NT2/D1 (cell line): Measurements from ENCODE around the gene ATP2A3.
A peak's percentile ranks its signal among the peaks of the same experiment; 100 is the strongest.

Experiments
- DNase-seq: peaks from one replicate; pipeline ENCODE4 v3.0.0-alpha.2; 2011; ENCODE audit warnings: low read depth, low spot score
- H3K27me3 ChIP-seq: 2 replicates; pipeline ENCODE4 v1.6.0; 2011; ENCODE audit warnings: mild to moderate bottlenecking; ENCODE audit not compliant: insufficient read length, insufficient read depth
- H3K36me3 ChIP-seq: 2 replicates; pipeline ENCODE4 v1.6.1; 2011; ENCODE audit warnings: mild to moderate bottlenecking, low read length, mixed read lengths; ENCODE audit not compliant: insufficient read depth, insufficient read length
- H3K4me1 ChIP-seq: 2 replicates; pipeline ENCODE4 v1.5.1; 2011; ENCODE audit not compliant: insufficient read depth, insufficient read length
- H3K4me3 ChIP-seq: 2 replicates; pipeline ENCODE4 v1.5.1; 2011; ENCODE audit warnings: low read depth; ENCODE audit not compliant: insufficient read length
- H3K9ac ChIP-seq: 2 replicates; pipeline ENCODE4 v1.6.0; 2011; ENCODE audit warnings: low read depth; ENCODE audit not compliant: insufficient read length
- H3K9me3 ChIP-seq: 2 replicates; pipeline ENCODE4 v1.5.1; 2011; ENCODE audit warnings: mild to moderate bottlenecking, low read length; ENCODE audit not compliant: insufficient read depth
- SUZ12 ChIP-seq: IDR thresholded peaks from 2 replicates; pipeline ENCODE4 v1.6.1; 2011; ENCODE audit not compliant: insufficient read length, insufficient read depth; ENCODE audit errors: extremely low read depth
- YY1 ChIP-seq: IDR thresholded peaks from 2 replicates; pipeline ENCODE4 v1.6.1; 2011; ENCODE audit not compliant: insufficient read length, insufficient read depth
- ZNF274 ChIP-seq: IDR thresholded peaks from 2 replicates; pipeline ENCODE4 v1.6.1; 2011; ENCODE audit warnings: mild to moderate bottlenecking, low read depth, low read length

The ATP2A3 gene

GRCh38 chr17:3887804-3888203, 76.4 kb downstream of the ATP2A3 start:
- TF ChIP-seq YY1: no peak
- no peak for TF ChIP-seq SUZ12
- TF ChIP-seq ZNF274: no peak
- H3K9ac ChIP-seq: no peak overlapping the region
- no peaks in the 10 kb centered on the region for H3K9me3 ChIP-seq
- H3K27me3 ChIP-seq: peaks cover 15% of the 10 kb centered on the region
- peaks cover 31% of the 10 kb centered on the region for H3K4me1 ChIP-seq
- peaks cover 11% of the 10 kb centered on the region for H3K36me3 ChIP-seq
- no peak for DNase-seq
- no peak overlapping the region for H3K4me3 ChIP-seq

- Histone ChIP-seq H3K36me3 (peaks cover 11% of the 10 kb centered on the region), H3K9me3 (no peaks in the 10 kb centered on the region), H3K27me3 (peaks cover 15% of the 10 kb centered on the region), H3K4me3 (no peak overlapping the region), H3K4me1 (peaks cover 31% of the 10 kb centered on the region), H3K9ac (peak overlapping the region; percentile 32)
- no peak for TF ChIP-seq ZNF274
- no peak for TF ChIP-seq SUZ12
- no peak for TF ChIP-seq YY1
- no peak for DNase-seq
Measured at GRCh38 chr17:3887394-3887793, 76.8 kb downstream of the ATP2A3 start.

- peaks cover 11% of the 10 kb centered on the region for H3K36me3 ChIP-seq
Measured at GRCh38 chr17:3886776-3887175, 77.5 kb downstream of the ATP2A3 start.

GRCh38 chr17:3885970-3886369, 78.3 kb downstream of the ATP2A3 start:
- peaks cover 11% of the 10 kb centered on the region for H3K36me3 ChIP-seq
- DNase-seq: no peak
- peaks cover 2% of the 10 kb centered on the region for H3K27me3 ChIP-seq
- H3K4me1 ChIP-seq: peaks cover 26% of the 10 kb centered on the region
- H3K9ac ChIP-seq: no peak overlapping the region
- no peaks in the 10 kb centered on the region for H3K9me3 ChIP-seq
- TF ChIP-seq YY1: no peak
- no peak for TF ChIP-seq ZNF274
- no peak for TF ChIP-seq SUZ12
- H3K4me3 ChIP-seq: no peak overlapping the region

More at GRCh38 chr17:3886776-3887175, 77.5 kb downstream of the ATP2A3 start:
- TF ChIP-seq ZNF274: no peak
- no peak for TF ChIP-seq YY1
- no peak for TF ChIP-seq SUZ12
- no peak for DNase-seq
- Histone ChIP-seq H3K9me3 (no peaks in the 10 kb centered on the region), H3K4me1 (peaks cover 30% of the 10 kb centered on the region), H3K9ac (peak overlapping the region; percentile 32), H3K27me3 (peaks cover 10% of the 10 kb centered on the region), H3K4me3 (no peak overlapping the region)

GRCh38 chr17:3885271-3885670, 79.0 kb downstream of the ATP2A3 start:
- TF ChIP-seq ZNF274 (no peak), YY1 (no peak), SUZ12 (no peak)
- Histone ChIP-seq H3K36me3 (peaks cover 11% of the 10 kb centered on the region), H3K4me1 (peaks cover 22% of the 10 kb centered on the region), H3K4me3 (no peak overlapping the region), H3K9me3 (no peaks in the 10 kb centered on the region), H3K27me3 (no peaks in the 10 kb centered on the region), H3K9ac (no peak overlapping the region)
- DNase-seq: no peak

- Histone ChIP-seq H3K4me1 (peaks cover 27% of the 10 kb centered on the region), H3K27me3 (no peaks in the 10 kb centered on the region), H3K4me3 (no peak overlapping the region), H3K36me3 (peaks cover 11% of the 10 kb centered on the region), H3K9me3 (no peaks in the 10 kb centered on the region), H3K9ac (no peak overlapping the region)
- no peak for DNase-seq
- TF ChIP-seq SUZ12 (no peak), YY1 (no peak), ZNF274 (no peak)
Measured at GRCh38 chr17:3884188-3884587, 80.0 kb downstream of the ATP2A3 start.

- Histone ChIP-seq H3K27me3 (no peaks in the 10 kb centered on the region), H3K9ac (no peak overlapping the region), H3K4me1 (peaks cover 21% of the 10 kb centered on the region), H3K9me3 (no peaks in the 10 kb centered on the region), H3K4me3 (no peak overlapping the region), H3K36me3 (peaks cover 11% of the 10 kb centered on the region)
- TF ChIP-seq ZNF274 (no peak), YY1 (no peak), SUZ12 (no peak)
- DNase-seq: no peak
Measured at GRCh38 chr17:3882276-3882675, 82.0 kb downstream of the ATP2A3 start.

GRCh38 chr17:3880983-3881382, 83.3 kb downstream of the ATP2A3 start:
- no peak for DNase-seq
- H3K4me1 ChIP-seq: peaks cover 18% of the 10 kb centered on the region
- peaks cover 15% of the 10 kb centered on the region for H3K36me3 ChIP-seq
- H3K27me3 ChIP-seq: no peaks in the 10 kb centered on the region
- TF ChIP-seq YY1 (no peak), ZNF274 (no peak), SUZ12 (no peak)
- no peaks in the 10 kb centered on the region for H3K9me3 ChIP-seq
- no peak overlapping the region for H3K9ac ChIP-seq
- H3K4me3 ChIP-seq: no peak overlapping the region
